ENCODE results near the gene TAT.
"Not testable (repeated sequence)": the region's sequence is repeated elsewhere in the genome, so short reads cannot be mapped to it uniquely, and the experiment has no call there.

Gene TAT

GRCh38 chr16:71598426-71598825 is 21.5 kb upstream of the TAT start:
- not testable (repeated sequence) for H3K9me3 ChIP-seq (replicated peaks; ENCODE audit: low read length); H3K9ac ChIP-seq (ENCODE audit: low read depth, low read length); H3K4me3 ChIP-seq (ENCODE audit: low read length); H3K4me1 ChIP-seq (ENCODE audit: control insufficient read depth, insufficient read depth, low read length); H3K4me2 ChIP-seq (ENCODE audit: low read length); H3K27me3 ChIP-seq (ENCODE audit: control insufficient read depth, insufficient read depth, low read length); H3K36me3 ChIP-seq (ENCODE audit: insufficient read depth, low read length)

GRCh38 chr16:71595340-71595826 is 18.5 kb upstream of the TAT start:
- not testable (repeated sequence) for H3K9me3 ChIP-seq (replicated peaks; ENCODE audit: low read length); H3K4me2 ChIP-seq (ENCODE audit: low read length); H3K9ac ChIP-seq (ENCODE audit: low read depth, low read length); H3K4me1 ChIP-seq (ENCODE audit: control insufficient read depth, insufficient read depth, low read length); H3K4me3 ChIP-seq (ENCODE audit: low read length); H3K36me3 ChIP-seq (ENCODE audit: insufficient read depth, low read length)
- H3K27me3 ChIP-seq (ENCODE audit: control insufficient read depth, insufficient read depth, low read length): peaks cover 14% of the 10 kb centered on the region

- H3K4me3 ChIP-seq (ENCODE audit: low read length): no peak overlapping the region
- H3K9ac ChIP-seq (ENCODE audit: low read depth, low read length): no peak overlapping the region
- no peaks in the 10 kb centered on the region for H3K4me1 ChIP-seq (ENCODE audit: control insufficient read depth, insufficient read depth, low read length)
- H3K27me3 ChIP-seq (ENCODE audit: control insufficient read depth, insufficient read depth, low read length): peaks cover 14% of the 10 kb centered on the region
- H3K4me2 ChIP-seq (ENCODE audit: low read length): no peak overlapping the region
- no peaks in the 10 kb centered on the region for H3K36me3 ChIP-seq (ENCODE audit: insufficient read depth, low read length)
- no peaks in the 10 kb centered on the region for H3K9me3 ChIP-seq (replicated peaks; ENCODE audit: low read length)
These were observed 17.2 kb upstream of the TAT start for GRCh38 chr16:71594000-71594646.

- Histone ChIP-seq H3K9ac (ENCODE audit: low read depth, low read length) (no peak overlapping the region), H3K4me2 (ENCODE audit: low read length) (no peak overlapping the region), H3K4me1 (ENCODE audit: control insufficient read depth, insufficient read depth, low read length) (no peaks in the 10 kb centered on the region), H3K9me3 (replicated peaks; ENCODE audit: low read length) (no peaks in the 10 kb centered on the region), H3K36me3 (ENCODE audit: insufficient read depth, low read length) (no peaks in the 10 kb centered on the region), H3K4me3 (ENCODE audit: low read length) (no peak overlapping the region), H3K27me3 (ENCODE audit: control insufficient read depth, insufficient read depth, low read length) (peaks cover 14% of the 10 kb centered on the region)
These were observed 16.4 kb upstream of the TAT start for GRCh38 chr16:71593048-71593999.

GRCh38 chr16:71591917-71592316 is 15.0 kb upstream of the TAT start:
- no peaks in the 10 kb centered on the region for H3K36me3 ChIP-seq (ENCODE audit: insufficient read depth, low read length)
- H3K9ac ChIP-seq (ENCODE audit: low read depth, low read length): no peak overlapping the region
- H3K4me1 ChIP-seq (ENCODE audit: control insufficient read depth, insufficient read depth, low read length): no peaks in the 10 kb centered on the region
- peaks cover 17% of the 10 kb centered on the region for H3K27me3 ChIP-seq (ENCODE audit: control insufficient read depth, insufficient read depth, low read length)
- no peak overlapping the region for H3K4me3 ChIP-seq (ENCODE audit: low read length)
- H3K9me3 ChIP-seq (replicated peaks; ENCODE audit: low read length): no peaks in the 10 kb centered on the region
- no peak overlapping the region for H3K4me2 ChIP-seq (ENCODE audit: low read length)

- H3K36me3 ChIP-seq (ENCODE audit: insufficient read depth, low read length): no peaks in the 10 kb centered on the region
These were observed 13.7 kb upstream of the TAT start for GRCh38 chr16:71590584-71590983.

GRCh38 chr16:71590071-71590470 is 13.2 kb upstream of the TAT start:
- H3K27me3 ChIP-seq (ENCODE audit: control insufficient read depth, insufficient read depth, low read length): peaks cover 25% of the 10 kb centered on the region
- not testable (repeated sequence) for H3K4me3 ChIP-seq (ENCODE audit: low read length); H3K4me2 ChIP-seq (ENCODE audit: low read length); H3K9me3 ChIP-seq (replicated peaks; ENCODE audit: low read length); H3K36me3 ChIP-seq (ENCODE audit: insufficient read depth, low read length); H3K9ac ChIP-seq (ENCODE audit: low read depth, low read length); H3K4me1 ChIP-seq (ENCODE audit: control insufficient read depth, insufficient read depth, low read length)

More at GRCh38 chr16:71590584-71590983, 13.7 kb upstream of the TAT start:
- Histone ChIP-seq H3K4me1 (ENCODE audit: control insufficient read depth, insufficient read depth, low read length) (no peaks in the 10 kb centered on the region), H3K4me2 (ENCODE audit: low read length) (no peak overlapping the region), H3K4me3 (ENCODE audit: low read length) (no peak overlapping the region), H3K9me3 (replicated peaks; ENCODE audit: low read length) (no peaks in the 10 kb centered on the region), H3K27me3 (ENCODE audit: control insufficient read depth, insufficient read depth, low read length) (peaks cover 22% of the 10 kb centered on the region), H3K9ac (ENCODE audit: low read depth, low read length) (no peak overlapping the region)

GRCh38 chr16:71589334-71589733 is 12.4 kb upstream of the TAT start:
- H3K4me2 ChIP-seq (ENCODE audit: low read length); H3K9ac ChIP-seq (ENCODE audit: low read depth, low read length); H3K36me3 ChIP-seq (ENCODE audit: insufficient read depth, low read length); H3K4me3 ChIP-seq (ENCODE audit: low read length); H3K9me3 ChIP-seq (replicated peaks; ENCODE audit: low read length); H3K4me1 ChIP-seq (ENCODE audit: control insufficient read depth, insufficient read depth, low read length): not testable (repeated sequence)
- peaks cover 30% of the 10 kb centered on the region for H3K27me3 ChIP-seq (ENCODE audit: control insufficient read depth, insufficient read depth, low read length)

- H3K27me3 ChIP-seq (ENCODE audit: control insufficient read depth, insufficient read depth, low read length): peaks cover 17% of the 10 kb centered on the region
- no peak overlapping the region for H3K4me2 ChIP-seq (ENCODE audit: low read length)
- no peaks in the 10 kb centered on the region for H3K36me3 ChIP-seq (ENCODE audit: insufficient read depth, low read length)
- no peak overlapping the region for H3K4me3 ChIP-seq (ENCODE audit: low read length)
- no peaks in the 10 kb centered on the region for H3K4me1 ChIP-seq (ENCODE audit: control insufficient read depth, insufficient read depth, low read length)
- H3K9me3 ChIP-seq (replicated peaks; ENCODE audit: low read length): no peaks in the 10 kb centered on the region
- no peak overlapping the region for H3K9ac ChIP-seq (ENCODE audit: low read depth, low read length)
These were observed 8.4 kb upstream of the TAT start for GRCh38 chr16:71585318-71585703.

- no peaks in the 10 kb centered on the region for H3K9me3 ChIP-seq (replicated peaks; ENCODE audit: low read length)
- no peak overlapping the region for H3K4me2 ChIP-seq (ENCODE audit: low read length)
- no peaks in the 10 kb centered on the region for H3K4me1 ChIP-seq (ENCODE audit: control insufficient read depth, insufficient read depth, low read length)
- H3K4me3 ChIP-seq (ENCODE audit: low read length): no peak overlapping the region
- H3K36me3 ChIP-seq (ENCODE audit: insufficient read depth, low read length): no peaks in the 10 kb centered on the region
- peaks cover 17% of the 10 kb centered on the region for H3K27me3 ChIP-seq (ENCODE audit: control insufficient read depth, insufficient read depth, low read length)
- H3K9ac ChIP-seq (ENCODE audit: low read depth, low read length): no peak overlapping the region
These were observed 7.8 kb upstream of the TAT start for GRCh38 chr16:71584543-71585317.

GRCh38 chr16:71582553-71582848 is 5.6 kb upstream of the TAT start:
- not testable (repeated sequence) for H3K4me1 ChIP-seq (ENCODE audit: control insufficient read depth, insufficient read depth, low read length); H3K9me3 ChIP-seq (replicated peaks; ENCODE audit: low read length); H3K4me2 ChIP-seq (ENCODE audit: low read length); H3K36me3 ChIP-seq (ENCODE audit: insufficient read depth, low read length); H3K4me3 ChIP-seq (ENCODE audit: low read length); H3K9ac ChIP-seq (ENCODE audit: low read depth, low read length)
- H3K27me3 ChIP-seq (ENCODE audit: control insufficient read depth, insufficient read depth, low read length): peaks cover 19% of the 10 kb centered on the region

All from skeletal muscle satellite cell (primary cell).